GM23248 (cell line): ENCODE results near the gene ATP5F1C. TPM values are rescaled to one million over a fixed set of nuclear protein-coding genes. Genes with fewer than 3 reads are reported as not detected.

Experiments
- DNase-seq: peaks from one replicate; pipeline ENCODE4 v3.0.0-alpha.2; 2015
- H2AFZ ChIP-seq: fragments of 200-600 bp; sonication (generic); 2 replicates; pipeline ENCODE4 v1.6.1; 2016; ENCODE audit warnings: antibody characterized with exemption
- H3F3A ChIP-seq: fragments of 200-600 bp; sonication (generic); 2 replicates; pipeline ENCODE4 v1.6.1; 2016; ENCODE audit warnings: mild to moderate bottlenecking, antibody characterized with exemption, mixed run types; ENCODE audit not compliant: insufficient read depth
- H3K27ac ChIP-seq: fragments of 200-600 bp; sonication (generic); 2 replicates; pipeline ENCODE4 v1.5.1; 2016; ENCODE audit warnings: mild to moderate bottlenecking
- H3K27me3 ChIP-seq: fragments of 200-600 bp; sonication (generic); replicated peaks from 2 replicates; pipeline ENCODE4 v1.6.1; 2016; ENCODE audit warnings: mild to moderate bottlenecking; ENCODE audit not compliant: insufficient read depth
- H3K36me3 ChIP-seq: fragments of 200-600 bp; sonication (generic); 2 replicates; pipeline ENCODE4 v1.6.1; 2016; ENCODE audit warnings: low read depth, mild to moderate bottlenecking
- H3K4me1 ChIP-seq: fragments of 200-600 bp; sonication (generic); 2 replicates; pipeline ENCODE4 v1.6.1; 2016; ENCODE audit warnings: mild to moderate bottlenecking; ENCODE audit not compliant: insufficient read depth
- H3K4me2 ChIP-seq: fragments of 200-600 bp; sonication (generic); one replicate; pipeline ENCODE4 v1.6.1; 2016; ENCODE audit warnings: mild to moderate bottlenecking; ENCODE audit not compliant: unreplicated experiment
- H3K4me3 ChIP-seq: fragments of 200-600 bp; sonication (generic); 2 replicates; pipeline ENCODE4 v1.5.1; 2016; ENCODE audit warnings: mild to moderate bottlenecking
- H3K79me2 ChIP-seq: fragments of 200-600 bp; sonication (generic); 2 replicates; pipeline ENCODE4 v1.6.1; 2016; ENCODE audit warnings: mild to moderate bottlenecking; ENCODE audit not compliant: insufficient read depth
- H3K9ac ChIP-seq: fragments of 200-600 bp; sonication (generic); 2 replicates; pipeline ENCODE4 v1.6.1; 2016; ENCODE audit warnings: mild to moderate bottlenecking
- H3K9me2 ChIP-seq: fragments of 200-600 bp; sonication (generic); 2 replicates; pipeline ENCODE4 v1.6.1; 2016; ENCODE audit warnings: mixed run types, mild to moderate bottlenecking, moderate library complexity; ENCODE audit not compliant: insufficient read depth
- H3K9me3 ChIP-seq: fragments of 200-600 bp; sonication (generic); one replicate; pipeline ENCODE4 v1.6.1; 2017; ENCODE audit warnings: low read depth
- H4K20me1 ChIP-seq: fragments of 200-600 bp; sonication (generic); 2 replicates; pipeline ENCODE4 v1.6.0; 2016; ENCODE audit not compliant: insufficient read depth
- EZH2 ChIP-seq: fragments of 200-600 bp; sonication (generic); IDR thresholded peaks from 2 replicates; pipeline ENCODE4 v1.6.1; 2018; ENCODE audit warnings: antibody characterized with exemption, mild to moderate bottlenecking; ENCODE audit not compliant: insufficient read depth, poor library complexity, severe bottlenecking
- EZH2phosphoT487 ChIP-seq: fragments of 200-600 bp; sonication (generic); IDR thresholded peaks from 2 replicates; pipeline ENCODE4 v1.6.1; 2018; ENCODE audit warnings: antibody characterized with exemption, moderate library complexity, mild to moderate bottlenecking, low read depth; ENCODE audit not compliant: insufficient read depth
- WGBS, 2 experiments: methylation state at CpG; one replicate each; pipeline ENCODE4 v1.1.6; 2015 to 2017; ENCODE audit warnings: low lambda C conversion rate in 2 of 2, low coverage in 1 of 2; ENCODE audit errors: missing lambda C conversion rate in 2 of 2; 5-methylcytosine and 5-hydroxymethylcytosine counted together
- in situ Hi-C: fragments of 300-500 bp; cut with MboI; formaldehyde crosslinking; loops from 2 replicates; pipeline ENCODE4 v1.15.0; 2020
- polyA plus RNA-seq: library from polyadenylated mRNA; unstranded; fragments of >200 nt; fragmentation: Nextera tagmentation; extraction: Ambion mirVana; gene quantifications from 2 replicates; pipeline ENCODE4 v1.2.1, GENCODE V29; 2016
- total RNA-seq: library from RNA; depleted of rRNA; stranded (reverse); fragments of >200 nt; shearing (Covaris generic); gene quantifications from 2 replicates; pipeline ENCODE4 v1.2.3, GENCODE V29; 2014

The ATP5F1C gene
- total and polyA plus RNA-seq, 2 experiments from 2014 or later = 229 to 304 TPM

- Histone ChIP-seq H3K36me3 (no peaks in the 10 kb centered on the region), H4K20me1 (no peaks in the 10 kb centered on the region), H3K27ac (no peak overlapping the region), H3K9me3 (no peaks in the 10 kb centered on the region), H3K4me1 (no peaks in the 10 kb centered on the region; the same call in 1 of the 2 replicates), H3F3A (0 out of 2 replicates have a peak, but pooled peaks cover 6% of the 10 kb centered on the region), H3K9me2 (no peaks in the 10 kb centered on the region), H3K79me2 (peaks cover 37% of the 10 kb centered on the region), H2AFZ (peak overlapping the region; percentile 98), H3K4me2 (peak overlapping the region; percentile 98), H3K4me3 (peak overlapping the region; percentile 93), H3K27me3 (no peaks in the 10 kb centered on the region), H3K9ac (peak overlapping the region; percentile 78)
- WGBS, 2 experiments = 2% methylated on average over 17 of the region's 17 CpGs
- TF ChIP-seq EZH2 (no peak), EZH2phosphoT487 (no peak)
- peak; percentile 84 for DNase-seq
- in situ Hi-C loops = no loop called here
Observed at GRCh38 chr10:7819121-7819460, 31.1 kb downstream of the ATP5F1C start.

- no peak for DNase-seq
- in situ Hi-C loops = no loop called here
Observed at GRCh38 chr10:7824251-7824650, 36.3 kb downstream of the ATP5F1C start.

GRCh38 chr10:7826971-7827370 lies 39.0 kb downstream of the ATP5F1C start:
- Histone ChIP-seq H3K4me2 (no peak overlapping the region), H3K36me3 (peaks cover 21% of the 10 kb centered on the region; the same call in 1 of the 2 replicates), H3K27ac (no peak overlapping the region), H4K20me1 (no peaks in the 10 kb centered on the region), H3K9ac (no peak overlapping the region), H3K9me3 (no peaks in the 10 kb centered on the region), H3K4me3 (no peak overlapping the region), H3K79me2 (peaks cover 41% of the 10 kb centered on the region), H3F3A (no peaks in the 10 kb centered on the region), H3K9me2 (no peaks in the 10 kb centered on the region), H2AFZ (no peak overlapping the region), H3K27me3 (no peaks in the 10 kb centered on the region), H3K4me1 (no peaks in the 10 kb centered on the region)
- TF ChIP-seq EZH2phosphoT487 = no peak
- no peak for TF ChIP-seq EZH2
- WGBS, 2 experiments = 97 to 98% methylated on average over 4 of the region's 4 CpGs
- peak; percentile 34 for DNase-seq
- in situ Hi-C loops = no loop called here

More at GRCh38 chr10:7824251-7824650, 36.3 kb downstream of the ATP5F1C start:
- H3K4me2 ChIP-seq = no peak overlapping the region
- H3K27me3 ChIP-seq = no peaks in the 10 kb centered on the region
- peaks cover 45% of the 10 kb centered on the region for H3K79me2 ChIP-seq
- H3K36me3 ChIP-seq = peaks cover 21% of the 10 kb centered on the region; the same call in 1 of the 2 replicates
- TF ChIP-seq EZH2phosphoT487 = no peak
- no peak for TF ChIP-seq EZH2
- WGBS, 2 experiments = 91 to 96% methylated on average over 3 of the region's 3 CpGs
- H3K4me1 ChIP-seq = no peaks in the 10 kb centered on the region
- H4K20me1 ChIP-seq = no peaks in the 10 kb centered on the region
- H3F3A ChIP-seq = 0 out of 2 replicates have a peak, but pooled peaks cover 2% of the 10 kb centered on the region
- H2AFZ ChIP-seq = no peak overlapping the region
- no peaks in the 10 kb centered on the region for H3K9me2 ChIP-seq
- no peaks in the 10 kb centered on the region for H3K9me3 ChIP-seq
- no peak overlapping the region for H3K27ac ChIP-seq
- H3K4me3 ChIP-seq = no peak overlapping the region
- H3K9ac ChIP-seq = no peak overlapping the region

GRCh38 chr10:7829289-7829834 lies 41.4 kb downstream of the ATP5F1C start:
- no peaks in the 10 kb centered on the region for H3K4me1 ChIP-seq
- no peaks in the 10 kb centered on the region for H3K27me3 ChIP-seq
- no peaks in the 10 kb centered on the region for H4K20me1 ChIP-seq
- TF ChIP-seq EZH2phosphoT487 (no peak), EZH2 (no peak)
- in situ Hi-C loops = no loop called here
- no peaks in the 10 kb centered on the region for H3F3A ChIP-seq
- no peak overlapping the region for H3K27ac ChIP-seq
- no peak overlapping the region for H3K4me3 ChIP-seq
- no peak overlapping the region for H3K9ac ChIP-seq
- DNase-seq = no peak
- no peak overlapping the region for H3K4me2 ChIP-seq
- peaks cover 19% of the 10 kb centered on the region; the same call in 1 of the 2 replicates for H3K36me3 ChIP-seq
- no peak overlapping the region for H2AFZ ChIP-seq
- H3K9me2 ChIP-seq = no peaks in the 10 kb centered on the region
- WGBS, 2 experiments = 96 to 97% methylated on average over 10 of the region's 10 CpGs
- H3K9me3 ChIP-seq = no peaks in the 10 kb centered on the region
- peaks cover 55% of the 10 kb centered on the region for H3K79me2 ChIP-seq

- Histone ChIP-seq H3K27me3 (no peaks in the 10 kb centered on the region), H3K27ac (no peak overlapping the region), H3K36me3 (no peaks in the 10 kb centered on the region), H3K4me1 (no peaks in the 10 kb centered on the region), H3K9ac (no peak overlapping the region), H3K4me3 (no peak overlapping the region), H3F3A (no peaks in the 10 kb centered on the region), H3K9me2 (no peaks in the 10 kb centered on the region), H4K20me1 (no peaks in the 10 kb centered on the region), H3K9me3 (no peaks in the 10 kb centered on the region), H2AFZ (no peak overlapping the region), H3K79me2 (peaks cover 69% of the 10 kb centered on the region), H3K4me2 (no peak overlapping the region)
- peak; percentile 5 for DNase-seq
- 43 to 53% methylated on average over 1 of the region's 1 CpG for WGBS, 2 experiments
- in situ Hi-C loops = no loop called here
- no peak for TF ChIP-seq EZH2phosphoT487
- no peak for TF ChIP-seq EZH2
Observed at GRCh38 chr10:7832060-7832459, 44.1 kb downstream of the ATP5F1C start.
